Urinary bladder (tissue), 4 donors: ENCODE results near the gene ZDHHC1. TPM values are rescaled to one million over a fixed set of nuclear protein-coding genes. Genes with fewer than 3 reads are reported as not detected.

Source experiments
- DNase-seq: peaks from one replicate; pipeline ENCODE4 v3.0.0-alpha.2; 2015; ENCODE audit errors: extremely low spot score
- H3K27ac ChIP-seq: one replicate; pipeline ENCODE4 v1.5.1; 2013; ENCODE audit warnings: low read depth, mild to moderate bottlenecking, moderate library complexity
- H3K36me3 ChIP-seq: one replicate; pipeline ENCODE4 v1.6.1; 2013; ENCODE audit warnings: mild to moderate bottlenecking, moderate library complexity; ENCODE audit not compliant: insufficient read depth
- H3K4me1 ChIP-seq: one replicate; pipeline ENCODE4 v1.6.1; 2013; ENCODE audit warnings: mild to moderate bottlenecking, moderate library complexity; ENCODE audit not compliant: insufficient read depth
- H3K4me3 ChIP-seq: one replicate; pipeline ENCODE4 v1.5.1; 2013; ENCODE audit warnings: low read depth, low read length
- WGBS: extraction: QIAGEN DNeasy Blood & Tissue Kit; methylation state at CpG from one replicate; pipeline ENCODE4 v1.1.7; 2013; 5-methylcytosine and 5-hydroxymethylcytosine counted together
- polyA plus RNA-seq: library from polyadenylated mRNA; stranded (reverse); fragments of 200-250 nt; gene quantifications from one replicate; pipeline ENCODE4 v1.2.3, GENCODE V29; 2013
- total RNA-seq: library from RNA; depleted of rRNA; stranded (reverse); fragments of >200 nt; gene quantifications from one replicate; pipeline ENCODE4 v1.2.3, GENCODE V29; 2014
- donor health status: healthy with polysubstance abuse.
- donor health status: healthy.

Gene ZDHHC1
- total and polyA plus RNA-seq, 2 donors: 3.8 to 10.9 TPM

DNA sequence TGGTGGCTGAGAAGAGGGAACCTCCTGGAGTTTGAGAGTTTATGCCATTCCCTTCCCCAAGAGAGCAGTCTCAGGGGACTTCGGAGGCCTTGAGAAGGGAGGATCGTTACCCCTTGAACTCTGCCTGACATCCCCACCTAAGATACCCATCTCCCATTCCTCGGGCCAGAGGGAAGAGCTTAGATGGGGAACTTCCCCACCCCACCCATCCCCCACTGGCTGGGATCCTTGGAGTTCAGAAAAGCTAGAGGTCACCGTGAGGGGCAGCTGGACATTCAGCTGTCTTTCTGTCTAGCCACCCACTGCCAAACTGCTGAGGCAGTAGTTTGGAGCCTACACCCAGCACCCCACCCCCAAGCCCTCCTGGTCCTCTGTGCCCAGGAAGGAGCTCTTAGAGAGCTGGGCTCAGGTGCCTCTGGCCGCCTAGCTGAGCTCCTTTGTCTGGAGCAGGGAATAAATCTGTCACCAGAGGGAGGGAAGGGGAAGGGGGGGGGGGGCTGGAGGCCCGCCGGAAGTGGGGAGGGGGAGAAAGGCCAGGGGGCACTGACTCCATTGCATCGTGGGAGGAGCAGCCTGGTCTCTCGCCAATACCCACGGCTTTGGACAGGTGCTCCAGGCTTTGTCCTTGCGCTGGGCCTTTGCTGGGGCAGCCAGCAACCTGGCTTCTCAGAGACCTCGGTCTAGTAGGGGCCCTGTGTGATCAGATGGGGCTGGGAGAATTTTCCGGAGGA is 15.7 kb upstream of the ZDHHC1 start:
- no peak for DNase-seq
- Histone ChIP-seq H3K4me3 (no peak overlapping the region), H3K4me1 (no peaks in the 10 kb centered on the region), H3K27ac (no peak overlapping the region), H3K36me3 (no peaks in the 10 kb centered on the region)
- whole genome bisulfite sequencing: 51% methylated on average over 13 of the region's 13 CpGs

- 1% methylated on average over 82 of the region's 87 CpGs for WGBS
- no peak within 1 kb of the TSS for H3K27ac ChIP-seq
- no peaks in the 10 kb centered on the region for H3K36me3 ChIP-seq
- no peak for DNase-seq
- peak within 1 kb of the TSS; percentile 48 for H3K4me3 ChIP-seq
- no peaks in the 10 kb centered on the region for H3K4me1 ChIP-seq
These were observed 14.9 kb upstream of the ZDHHC1 start, which contains the start of gene HSD11B2 for GRCh38 chr16:67430977-67431774. TSS of gene HSD11B2 (plus strand) at chr16:67431121. CDS start at chr16:67431249, 128 bp downstream.

DNA sequence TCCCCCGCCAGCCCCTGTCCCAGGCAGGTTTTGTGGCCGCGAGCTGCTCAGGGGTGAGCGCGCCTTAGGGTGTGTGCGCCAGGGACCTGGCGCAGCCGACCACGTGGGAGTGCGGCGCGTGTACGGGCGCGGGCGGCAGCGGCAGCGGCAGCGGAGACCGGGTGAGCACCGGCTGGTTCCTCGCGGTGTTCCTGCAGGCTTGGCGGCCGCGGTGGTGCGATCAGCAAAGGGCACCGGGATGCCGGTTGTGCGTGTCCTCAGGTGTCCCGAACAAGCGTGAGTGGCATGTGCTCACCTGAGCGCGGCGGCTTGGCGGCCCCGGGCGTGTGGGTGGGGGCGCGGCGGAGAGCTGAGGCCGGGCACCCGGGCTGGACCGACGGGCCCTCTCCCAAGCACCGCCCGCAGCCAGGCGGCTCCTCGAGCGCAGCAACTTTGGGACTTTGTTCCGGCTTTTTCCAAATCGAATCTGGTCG is 14.3 kb upstream of the ZDHHC1 start:
- 2% methylated on average over 53 of the region's 53 CpGs for WGBS
- no peak for DNase-seq
- no peak overlapping the region for H3K27ac ChIP-seq
- H3K4me3 ChIP-seq: peak overlapping the region; percentile 48
- no peaks in the 10 kb centered on the region for H3K36me3 ChIP-seq
- no peaks in the 10 kb centered on the region for H3K4me1 ChIP-seq

DNA sequence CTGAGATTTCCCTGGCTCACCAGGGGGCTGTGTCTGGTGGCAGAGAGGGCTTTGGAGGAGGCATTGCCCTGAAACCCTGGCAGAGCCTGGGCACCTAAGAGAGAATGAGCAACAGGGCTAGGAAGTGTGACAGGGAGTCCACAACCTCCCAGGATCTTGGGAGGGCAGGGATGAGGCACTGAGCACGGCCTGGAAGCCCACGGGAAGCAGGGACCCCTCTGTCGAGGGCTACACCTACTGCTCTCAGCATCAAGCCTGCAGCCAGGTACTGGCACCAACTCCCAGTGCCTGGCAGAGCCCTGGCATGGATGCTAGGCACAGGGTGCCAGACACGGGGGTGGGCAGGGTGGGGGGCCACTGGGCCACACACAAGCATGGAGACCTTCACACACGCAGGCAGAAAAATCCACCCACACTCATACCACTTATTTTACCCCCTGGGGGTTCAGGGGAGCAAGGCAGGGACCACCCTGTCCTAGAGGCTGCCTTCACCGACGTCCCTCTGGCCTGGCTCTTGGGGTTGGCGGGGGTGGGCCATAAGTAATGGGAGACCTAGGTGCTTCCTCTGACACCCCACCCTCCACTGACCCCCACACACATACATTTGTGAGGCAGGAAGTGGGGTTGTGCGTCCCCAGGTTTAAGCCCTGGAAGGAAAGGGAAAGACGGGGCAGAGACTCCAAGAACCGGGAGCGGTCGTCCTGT is 13.7 kb upstream of the ZDHHC1 start:
- WGBS: 49% methylated on average over 13 of the region's 13 CpGs
- no peak for DNase-seq
- Histone ChIP-seq H3K4me3 (peak overlapping the region; percentile 48), H3K36me3 (no peaks in the 10 kb centered on the region), H3K27ac (no peak overlapping the region), H3K4me1 (no peaks in the 10 kb centered on the region)

- Histone ChIP-seq H3K36me3 (no peaks in the 10 kb centered on the region), H3K4me3 (no peak overlapping the region), H3K4me1 (no peaks in the 10 kb centered on the region), H3K27ac (no peak overlapping the region)
- DNase-seq: no peak
- 81% methylated on average over 3 of the region's 3 CpGs for WGBS
These were observed 12.9 kb upstream of the ZDHHC1 start for GRCh38 chr16:67429053-67429798.

GRCh38 chr16:67428146-67428731 is 12.0 kb upstream of the ZDHHC1 start:
- Histone ChIP-seq H3K4me1 (no peaks in the 10 kb centered on the region), H3K27ac (no peak overlapping the region), H3K4me3 (no peak overlapping the region), H3K36me3 (no peaks in the 10 kb centered on the region)
- WGBS: 29% methylated on average over 11 of the region's 11 CpGs
- no peak for DNase-seq

GRCh38 chr16:67426950-67427349 is 10.7 kb upstream of the ZDHHC1 start:
- Histone ChIP-seq H3K27ac (no peak overlapping the region), H3K4me1 (no peaks in the 10 kb centered on the region), H3K4me3 (no peak overlapping the region), H3K36me3 (no peaks in the 10 kb centered on the region)
- WGBS: 66% methylated on average over 7 of the region's 7 CpGs
- no peak for DNase-seq

DNA sequence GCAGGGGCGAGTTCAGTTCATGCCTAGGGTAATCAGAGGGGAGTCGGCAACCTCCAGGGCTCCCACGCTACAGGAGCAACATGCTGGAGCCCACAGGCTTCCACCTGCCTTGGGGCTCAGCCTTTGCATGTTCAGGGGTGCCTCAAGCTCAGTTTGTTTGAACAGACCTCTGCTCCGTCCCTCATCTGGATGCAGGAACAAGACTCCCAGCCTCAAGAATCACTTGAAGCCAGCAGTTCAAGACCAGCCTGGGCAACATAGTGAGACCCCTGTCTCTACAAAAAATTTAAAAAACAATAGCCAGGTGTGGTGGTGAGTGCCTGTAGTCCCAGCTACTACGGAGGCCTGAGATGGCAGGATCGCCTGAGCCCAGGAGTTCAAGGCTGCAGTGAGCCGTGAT is 9.7 kb upstream of the ZDHHC1 start:
- Histone ChIP-seq H3K4me1 (no peaks in the 10 kb centered on the region), H3K27ac (no peak overlapping the region)

DNA sequence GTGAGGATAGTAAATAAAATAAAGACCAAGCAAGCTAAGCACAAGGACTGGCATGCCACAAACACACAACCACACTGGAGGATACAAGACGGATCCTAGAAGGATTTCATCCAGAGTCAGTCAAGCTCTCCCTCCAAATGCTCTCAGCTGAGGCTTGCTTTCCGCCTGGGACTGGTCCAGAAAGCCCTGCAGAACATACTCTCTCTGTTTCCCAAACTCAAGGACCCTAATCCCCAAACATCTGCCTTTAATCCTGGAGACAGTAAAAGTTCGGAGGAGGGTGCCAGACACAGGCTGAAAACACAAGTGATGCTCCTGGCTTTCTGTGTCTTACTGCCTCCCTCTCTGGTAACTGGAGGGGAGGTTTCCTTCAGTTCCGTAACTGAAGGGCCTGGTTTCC is 9.3 kb upstream of the ZDHHC1 start:
- Histone ChIP-seq H3K36me3 (no peaks in the 10 kb centered on the region), H3K4me1 (no peaks in the 10 kb centered on the region), H3K27ac (no peak overlapping the region), H3K4me3 (no peak overlapping the region)
- DNase-seq: no peak
- 43% methylated on average over 4 of the region's 4 CpGs for WGBS

More for the DNA sequence above, 9.7 kb upstream of the ZDHHC1 start:
- DNase-seq: no peak
- no peak overlapping the region for H3K4me3 ChIP-seq
- H3K36me3 ChIP-seq: no peaks in the 10 kb centered on the region
- WGBS: 77% methylated on average over 7 of the region's 7 CpGs

DNA sequence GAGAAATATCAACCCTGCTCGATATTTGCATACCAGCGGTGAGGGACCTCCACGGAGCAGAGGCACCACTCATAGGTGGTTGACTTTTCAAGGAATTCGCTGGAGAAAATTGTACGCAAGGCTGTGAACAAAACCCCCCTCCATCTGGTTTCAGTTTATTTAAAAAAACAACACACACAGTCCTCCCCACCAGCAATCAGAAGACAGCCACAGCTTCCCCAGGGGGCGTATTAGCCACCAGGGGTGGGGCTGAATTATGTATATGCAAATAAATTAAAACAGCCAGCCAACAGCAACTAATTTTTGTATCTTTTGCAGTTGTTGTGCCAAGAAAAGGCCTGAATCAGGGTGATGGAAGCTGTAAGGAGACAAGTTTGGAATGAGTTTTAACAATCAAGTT is 8.8 kb upstream of the ZDHHC1 start:
- DNase-seq: no peak
- Histone ChIP-seq H3K36me3 (no peaks in the 10 kb centered on the region), H3K27ac (no peak overlapping the region), H3K4me1 (no peaks in the 10 kb centered on the region), H3K4me3 (no peak overlapping the region)
- 33% methylated on average over 6 of the region's 6 CpGs for WGBS

GRCh38 chr16:67424261-67424615 is 8.0 kb upstream of the ZDHHC1 start:
- no peak for DNase-seq
- Histone ChIP-seq H3K27ac (no peak overlapping the region), H3K36me3 (no peaks in the 10 kb centered on the region), H3K4me1 (no peaks in the 10 kb centered on the region), H3K4me3 (no peak overlapping the region)
- 64% methylated on average over 5 of the region's 5 CpGs for WGBS

DNA sequence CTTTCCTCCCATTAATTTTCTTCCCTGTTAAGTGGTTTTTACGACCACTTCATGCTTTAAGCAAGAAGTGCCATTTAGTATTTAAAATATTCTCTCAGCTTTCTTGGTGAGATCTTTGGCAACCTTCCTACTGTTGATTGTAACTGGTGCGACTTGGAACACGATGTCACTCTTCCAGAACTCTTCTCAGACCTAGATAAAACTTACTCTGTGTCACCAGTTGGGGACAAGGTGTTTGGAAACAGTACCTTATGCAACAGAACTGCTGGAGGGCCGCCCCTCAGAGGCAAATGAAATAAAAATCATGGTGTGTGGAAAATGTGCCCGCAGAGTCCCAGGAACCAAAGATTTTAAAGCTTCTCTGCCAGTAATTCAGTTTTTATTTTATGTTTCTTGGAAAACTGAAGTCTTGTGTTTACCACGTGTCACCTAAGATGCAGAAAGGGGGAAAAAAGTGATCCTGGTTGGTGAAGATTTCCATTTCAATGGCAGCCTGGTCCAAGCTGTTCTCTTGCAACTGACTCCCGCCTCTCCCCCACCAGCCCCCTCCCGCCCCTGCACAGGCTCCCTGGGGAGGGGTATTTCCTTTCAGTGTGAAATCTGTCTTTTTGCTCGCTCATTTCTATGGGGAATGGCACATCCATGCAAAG is 7.5 kb upstream of the ZDHHC1 start:
- DNase-seq: no peak
- no peaks in the 10 kb centered on the region for H3K36me3 ChIP-seq
- 51% methylated on average over 9 of the region's 9 CpGs for WGBS
- H3K27ac ChIP-seq: no peak overlapping the region
- no peaks in the 10 kb centered on the region for H3K4me1 ChIP-seq
- no peak overlapping the region for H3K4me3 ChIP-seq
